Neural progenitor cell (in vitro differentiated cells): ENCODE results near the gene ARIH1.

Source experiments
- EZH2 ChIP-seq: fragments of 200-600 bp; sonication (generic); IDR thresholded peaks from 2 replicates; pipeline ENCODE4 v1.6.1; 2017; ENCODE audit warnings: antibody characterized with exemption, mild to moderate bottlenecking, moderate library complexity
- EZH2phosphoT487 ChIP-seq: fragments of 200-600 bp; sonication (generic); IDR thresholded peaks from 2 replicates; pipeline ENCODE4 v1.6.1; 2017; ENCODE audit warnings: antibody characterized with exemption
- TF ChIP-seq, protein P1 (sequence below): fragments of 200-600 bp; sonication (generic); IDR thresholded peaks from 2 replicates; pipeline ENCODE4 v1.5.1; 2017; ENCODE audit warnings: antibody characterized with exemption, mild to moderate bottlenecking

DNA sequence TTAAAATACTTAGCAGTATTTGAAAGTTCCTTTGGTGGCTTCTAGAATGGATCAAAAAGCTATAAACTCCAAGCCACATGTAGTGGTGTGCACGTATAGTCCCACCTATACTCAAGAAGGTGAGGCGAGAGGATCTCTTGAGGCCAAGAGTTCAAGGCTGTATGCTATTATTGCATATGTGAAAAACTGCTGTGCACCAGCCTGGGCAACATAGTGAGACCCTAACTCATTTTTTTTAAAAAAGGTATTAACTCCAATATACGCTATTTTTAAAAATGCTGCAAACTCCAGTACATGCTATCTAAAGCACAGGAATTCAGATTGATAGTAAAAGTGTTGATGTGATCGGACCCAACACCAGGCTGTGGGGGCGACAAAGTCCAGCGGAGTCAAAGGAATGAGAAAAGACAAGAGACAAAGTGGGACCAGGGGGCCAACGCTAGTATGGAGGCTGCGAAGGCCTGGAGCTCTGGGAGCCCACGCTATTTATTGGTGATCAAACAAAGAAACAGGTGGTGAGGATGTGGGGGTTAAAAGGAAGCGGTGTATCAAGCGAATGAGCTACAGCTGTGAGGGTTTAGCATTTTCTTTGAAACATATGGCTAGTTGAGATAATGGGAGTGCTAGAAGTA is 66.6 kb downstream of the ARIH1 start:
- TF ChIP-seq, protein P1, sequence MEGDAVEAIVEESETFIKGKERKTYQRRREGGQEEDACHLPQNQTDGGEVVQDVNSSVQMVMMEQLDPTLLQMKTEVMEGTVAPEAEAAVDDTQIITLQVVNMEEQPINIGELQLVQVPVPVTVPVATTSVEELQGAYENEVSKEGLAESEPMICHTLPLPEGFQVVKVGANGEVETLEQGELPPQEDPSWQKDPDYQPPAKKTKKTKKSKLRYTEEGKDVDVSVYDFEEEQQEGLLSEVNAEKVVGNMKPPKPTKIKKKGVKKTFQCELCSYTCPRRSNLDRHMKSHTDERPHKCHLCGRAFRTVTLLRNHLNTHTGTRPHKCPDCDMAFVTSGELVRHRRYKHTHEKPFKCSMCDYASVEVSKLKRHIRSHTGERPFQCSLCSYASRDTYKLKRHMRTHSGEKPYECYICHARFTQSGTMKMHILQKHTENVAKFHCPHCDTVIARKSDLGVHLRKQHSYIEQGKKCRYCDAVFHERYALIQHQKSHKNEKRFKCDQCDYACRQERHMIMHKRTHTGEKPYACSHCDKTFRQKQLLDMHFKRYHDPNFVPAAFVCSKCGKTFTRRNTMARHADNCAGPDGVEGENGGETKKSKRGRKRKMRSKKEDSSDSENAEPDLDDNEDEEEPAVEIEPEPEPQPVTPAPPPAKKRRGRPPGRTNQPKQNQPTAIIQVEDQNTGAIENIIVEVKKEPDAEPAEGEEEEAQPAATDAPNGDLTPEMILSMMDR, result no peak
- no peak for TF ChIP-seq EZH2
- no peak for TF ChIP-seq EZH2phosphoT487
